ENCODE data around the gene ERBB4.

The ERBB4 gene

DNA sequence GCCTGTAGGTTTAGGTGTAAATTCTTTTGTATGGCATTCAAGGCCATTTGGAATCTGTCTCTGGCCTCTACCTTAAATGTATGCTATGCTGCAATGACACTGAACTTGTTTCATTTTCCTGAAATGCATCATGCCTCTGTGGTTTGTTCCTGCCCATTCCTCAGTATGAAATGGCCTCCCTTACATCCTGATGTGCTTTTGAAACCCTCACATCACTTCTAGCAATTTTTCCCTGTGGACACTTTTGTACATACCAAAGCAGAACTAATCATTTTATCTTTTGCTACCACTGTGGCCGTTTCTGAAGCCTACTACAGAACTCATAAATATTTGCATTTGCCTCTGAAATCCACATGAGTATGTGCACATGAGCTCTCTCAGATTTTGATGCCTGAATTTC is 557.2 kb downstream of the ERBB4 start:
- no peak for DNase-seq

DNA sequence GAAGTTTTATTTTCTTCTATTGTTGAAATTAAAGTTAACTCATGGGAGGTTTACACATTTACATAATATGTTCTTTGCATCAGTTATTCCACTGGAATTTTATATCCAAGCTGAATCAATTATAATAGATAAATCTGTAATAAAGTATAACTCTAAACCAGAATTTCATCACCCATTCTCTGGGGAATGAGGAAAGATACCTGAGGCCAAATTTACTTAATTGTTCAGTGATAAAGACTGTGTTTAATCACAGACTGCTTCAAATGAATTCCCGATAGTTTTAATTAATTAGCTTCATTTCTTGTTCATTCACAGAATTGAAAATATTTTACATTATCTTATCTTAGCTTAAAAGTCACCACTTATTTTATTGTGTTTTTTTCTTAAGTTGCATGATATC is 562.5 kb downstream of the ERBB4 start:
- no peak for DNase-seq

- no peak for DNase-seq
Observed at GRCh38 chr2:211967234-211967633, 571.4 kb downstream of the ERBB4 start.

DNA sequence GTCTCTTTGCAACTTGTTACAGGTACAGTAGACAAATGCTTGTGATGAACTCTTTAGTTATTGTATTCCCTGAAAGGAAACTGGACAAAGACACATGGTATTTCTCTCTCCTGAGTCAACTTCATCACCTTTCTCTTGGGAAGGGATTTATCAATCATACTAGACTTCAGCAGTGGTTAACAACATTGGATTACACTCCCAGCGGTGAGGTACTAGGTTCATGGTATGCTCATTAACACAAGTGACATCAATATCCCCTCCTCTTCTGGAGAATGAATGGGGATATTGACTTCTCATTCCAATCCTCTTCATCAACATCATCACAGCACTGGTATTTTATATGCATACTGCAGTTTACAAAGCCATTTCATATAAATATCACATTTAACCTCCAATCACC is 574.6 kb downstream of the ERBB4 start:
- no peak for DNase-seq

DNA sequence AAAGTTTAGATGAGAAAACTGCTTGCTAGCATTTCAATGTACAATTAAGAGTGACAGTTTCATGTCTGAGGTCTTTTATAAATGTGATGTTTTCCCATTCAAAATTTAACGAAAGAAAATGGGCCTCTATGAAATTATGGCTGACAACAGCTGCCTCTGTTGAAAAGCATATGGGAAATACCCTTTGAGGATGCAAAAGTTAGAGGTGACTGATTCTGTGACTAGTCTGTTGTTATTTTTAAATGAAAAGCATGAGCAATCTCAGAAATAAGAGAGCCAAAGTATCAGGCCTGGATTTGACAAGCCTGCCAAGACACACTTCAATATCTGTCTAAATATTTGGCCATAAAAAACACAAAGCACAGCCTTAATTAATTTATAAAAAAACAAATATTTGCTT is 580.8 kb downstream of the ERBB4 start:
- no peak for DNase-seq

DNA sequence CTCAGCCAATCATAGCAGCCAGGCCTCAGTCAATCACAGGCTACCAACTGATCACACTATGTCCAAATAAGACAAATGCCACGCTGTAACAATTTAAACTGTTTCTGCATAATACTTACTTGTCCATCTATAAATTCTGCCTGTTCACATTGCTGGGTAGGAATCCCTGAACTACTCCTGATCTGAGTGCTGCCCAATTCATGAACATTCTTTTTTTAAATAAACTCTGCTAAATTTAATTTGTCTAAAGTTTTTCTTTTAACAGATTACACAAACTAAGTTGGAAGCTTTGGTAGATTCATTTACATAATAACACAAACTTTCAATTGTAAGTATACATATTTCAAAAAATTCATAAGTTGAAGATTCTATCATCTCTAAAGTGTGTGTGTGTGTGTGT is 583.0 kb downstream of the ERBB4 start:
- no peak for DNase-seq

DNA sequence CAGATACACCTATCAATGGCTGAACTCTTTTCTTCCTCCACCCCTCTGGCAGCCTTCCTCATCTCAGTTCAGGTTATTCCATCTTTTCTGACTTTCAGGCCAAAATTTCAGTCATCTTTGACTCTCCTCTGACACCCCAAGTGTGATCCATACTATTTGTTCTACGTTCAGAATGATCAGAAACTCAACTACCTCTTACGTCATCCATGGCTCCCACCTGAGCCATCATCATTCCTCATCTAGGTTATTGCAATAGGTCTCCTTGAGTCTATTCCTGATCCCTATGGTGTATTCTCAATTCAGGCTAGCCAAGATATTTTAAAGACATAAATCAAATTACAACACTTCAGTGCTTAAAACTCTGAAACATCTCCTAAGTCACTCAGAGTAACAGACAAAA is 589.7 kb downstream of the ERBB4 start:
- DNase-seq = no peak

DNA sequence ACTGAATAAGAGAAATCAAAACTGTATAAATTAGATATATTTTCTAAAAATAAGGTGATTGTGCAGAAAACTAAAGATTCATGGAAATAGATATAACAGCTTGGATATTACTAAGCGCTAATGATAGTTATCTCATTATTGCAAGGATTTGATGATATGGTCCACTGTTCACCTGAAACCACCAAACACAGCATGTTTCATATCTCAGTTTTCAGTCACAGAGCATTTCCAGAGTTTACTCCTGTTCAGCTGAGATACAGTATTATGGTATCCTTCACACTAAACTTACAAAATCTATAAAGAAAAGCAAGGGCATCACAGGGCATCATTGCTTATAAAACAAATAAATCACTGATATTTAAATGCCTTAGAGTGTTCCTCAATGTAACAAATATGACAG is 591.6 kb downstream of the ERBB4 start:
- DNase-seq = no peak

DNA sequence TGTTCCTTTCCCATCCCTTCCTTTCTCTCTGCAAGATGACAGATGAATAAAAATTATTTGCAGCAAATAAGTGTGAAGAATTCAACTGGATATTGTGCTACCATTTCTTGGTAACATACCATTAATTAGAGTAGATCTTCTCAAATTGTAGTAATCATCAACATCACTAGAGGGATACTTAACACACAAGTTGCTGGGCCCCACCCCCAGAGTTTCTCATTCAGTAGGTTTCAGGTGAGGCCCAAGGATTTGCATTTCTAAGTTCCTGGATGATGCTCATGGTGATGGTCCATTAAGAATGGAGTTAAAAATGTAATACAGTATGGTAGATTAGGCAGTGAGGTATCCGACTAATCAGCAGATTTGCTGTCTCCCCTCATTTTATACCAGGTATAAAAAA is 594.0 kb downstream of the ERBB4 start:
- no peak for DNase-seq

- DNase-seq = no peak
Observed at GRCh38 chr2:211942153-211942552, 596.4 kb downstream of the ERBB4 start.

- DNase-seq = no peak
Observed at GRCh38 chr2:211941216-211941747, 597.3 kb downstream of the ERBB4 start.

GRCh38 chr2:211939177-211939576 is 599.4 kb downstream of the ERBB4 start:
- no peak for DNase-seq

- no peak for DNase-seq
Observed at GRCh38 chr2:211934811-211935210, 603.8 kb downstream of the ERBB4 start.

GRCh38 chr2:211931314-211931713 is 607.3 kb downstream of the ERBB4 start:
- no peak for DNase-seq

GRCh38 chr2:211930331-211930730 is 608.3 kb downstream of the ERBB4 start:
- no peak for DNase-seq

GRCh38 chr2:211928201-211928600 is 610.4 kb downstream of the ERBB4 start:
- no peak for DNase-seq

DNA sequence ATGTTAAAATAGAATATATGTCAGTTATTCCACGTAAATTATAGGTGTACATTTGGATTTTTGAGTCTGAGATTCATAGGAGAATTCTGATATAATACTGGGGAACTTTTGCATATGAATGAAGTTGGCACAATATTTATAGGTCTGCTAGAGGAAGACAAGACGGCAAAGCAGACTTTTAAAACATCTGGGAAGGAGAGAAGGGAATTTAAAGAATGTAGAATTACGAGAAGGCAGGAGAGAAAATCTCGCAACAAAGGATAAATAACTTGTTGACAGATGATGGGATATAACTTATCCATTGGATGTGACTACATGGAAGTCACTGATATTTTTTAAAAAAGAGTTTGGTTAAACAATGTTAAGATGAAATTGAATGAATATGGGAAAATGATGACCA is 615.6 kb downstream of the ERBB4 start:
- DNase-seq = no peak

- no peak for DNase-seq
Observed at GRCh38 chr2:211903961-211904360, 634.6 kb downstream of the ERBB4 start.

- no peak for DNase-seq
Observed at GRCh38 chr2:211901226-211901846, 637.3 kb downstream of the ERBB4 start.

DNA sequence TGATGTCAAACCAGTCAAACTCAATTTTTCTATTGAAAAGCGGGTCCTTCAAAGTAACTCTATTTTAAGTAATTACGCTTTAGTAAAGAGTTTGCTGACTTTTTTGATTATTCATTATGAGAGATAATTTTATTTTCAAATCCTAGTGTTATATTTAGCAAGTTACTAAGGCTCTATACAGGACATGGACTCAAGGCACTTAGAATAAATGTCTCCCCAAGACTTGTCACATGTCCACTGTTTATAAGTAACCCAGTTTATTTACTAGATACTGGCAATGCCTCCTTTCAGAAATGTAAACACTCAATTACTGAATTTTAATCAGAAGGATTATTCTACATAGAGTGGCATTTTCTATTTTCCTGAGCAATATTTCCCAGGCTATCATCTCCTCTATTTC is 638.1 kb downstream of the ERBB4 start:
- no peak for DNase-seq

DNA sequence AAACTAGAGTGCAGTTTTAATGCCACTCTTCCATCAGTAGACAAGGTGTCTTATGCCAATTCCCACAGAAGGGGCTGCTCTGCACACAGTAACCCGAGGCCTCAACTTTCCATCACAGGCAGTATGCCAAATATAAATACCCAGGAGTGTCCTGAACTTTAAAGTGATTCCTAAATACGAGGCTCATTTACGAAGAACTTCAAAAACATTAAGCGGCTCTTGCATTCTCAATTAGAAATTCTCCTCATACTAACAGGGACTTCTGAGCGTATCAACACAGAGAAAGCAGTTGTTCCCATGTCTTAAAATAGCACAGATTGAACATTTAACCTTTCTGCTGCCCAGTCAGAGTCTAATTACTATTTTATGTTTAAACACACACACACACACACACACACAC is 638.6 kb downstream of the ERBB4 start:
- no peak for DNase-seq

GRCh38 chr2:211898702-211899101 is 639.9 kb downstream of the ERBB4 start:
- DNase-seq = no peak

DNA sequence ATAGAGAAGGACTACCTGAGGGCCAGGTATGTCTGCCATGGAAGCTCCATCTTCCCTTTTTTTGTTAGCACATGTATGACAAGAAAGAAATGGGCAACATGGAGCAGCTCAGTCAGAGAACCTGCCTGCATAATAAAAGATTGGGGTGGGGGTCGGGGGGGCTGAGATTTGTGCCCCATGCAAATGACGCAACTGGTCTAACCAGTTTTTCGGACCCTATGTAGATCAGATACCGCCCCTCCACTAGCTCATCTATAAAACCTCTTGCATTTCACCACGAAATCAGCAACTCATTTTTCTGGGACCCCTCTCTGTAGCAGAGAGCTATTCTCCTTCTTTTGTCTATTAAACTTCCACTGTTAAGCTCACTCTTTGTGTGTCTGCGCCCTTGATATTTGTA is 657.2 kb downstream of the ERBB4 start:
- DNase-seq = no peak

DNA sequence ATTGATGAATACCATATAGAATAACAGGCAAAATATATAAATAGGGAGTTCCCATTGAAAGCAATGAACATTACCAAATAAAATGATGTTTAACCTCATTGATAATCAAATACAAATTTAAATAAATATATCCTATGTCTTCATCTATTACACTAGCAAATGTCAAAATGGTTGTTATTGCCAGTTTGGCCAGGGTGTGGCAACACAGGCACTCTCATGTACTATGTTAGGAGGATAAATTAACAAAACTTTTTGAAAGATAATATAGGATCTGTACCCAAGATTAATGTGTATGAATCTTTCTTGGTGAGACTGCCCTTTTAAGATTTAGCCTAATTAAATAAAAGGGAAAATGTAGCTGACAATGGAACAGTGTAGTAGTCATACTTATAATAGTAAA is 659.3 kb downstream of the ERBB4 start:
- no peak for DNase-seq

- DNase-seq = no peak
Observed at GRCh38 chr2:211877061-211877460, 661.5 kb downstream of the ERBB4 start.

DNA sequence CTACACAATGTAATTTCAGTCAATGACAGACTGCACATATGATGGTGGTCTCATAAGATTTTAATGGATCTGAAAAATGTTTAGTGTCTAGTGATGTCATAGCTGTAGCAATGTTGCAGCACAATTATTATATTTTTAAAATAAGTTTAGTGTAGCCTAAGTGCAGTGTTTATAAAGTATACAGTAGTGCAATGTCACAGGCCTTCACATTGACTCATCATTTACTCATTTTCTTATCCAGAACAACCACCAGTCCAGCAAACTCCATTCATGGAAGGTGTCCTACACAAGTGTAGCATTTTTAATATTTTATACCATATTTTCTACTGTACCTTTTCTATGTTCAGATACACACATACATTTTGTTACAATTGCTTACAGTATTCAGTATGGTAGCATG is 663.1 kb downstream of the ERBB4 start:
- no peak for DNase-seq

Measured in GF-D8 (cell line).